K562 (cell line): ENCODE data around the gene METTL18. TPM values are rescaled to one million over a fixed set of nuclear protein-coding genes. Genes with fewer than 3 reads are reported as not detected.

Experiments used
- EGR1 ChIP-seq: fragments of 450-650 bp; conservative IDR thresholded peaks from 2 replicates; pipeline ENCODE4 v1.6.1; 2017; ENCODE audit warnings: mild to moderate bottlenecking
- FOXA3 ChIP-seq, 2 experiments: fragments of 450-650 bp in 1 of 2; sonication (generic) in 1 of 2; formaldehyde crosslinking; IDR thresholded peaks in 1 of 2; conservative IDR thresholded peaks in 1 of 2; 2 replicates each; pipeline versions ENCODE4 v1.4.0 to v1.8.0; 2020 to 2022; ENCODE audit warnings: mild to moderate bottlenecking in 2 of 2, missing genetic modification reagents in 1 of 2
- FUS ChIP-seq: fragments of 200-400 bp; formaldehyde crosslinking; optimal IDR thresholded peaks from 2 replicates; pipeline ENCODE3; 2017; ENCODE audit warnings: low read depth, low read length
- GABPB2 ChIP-seq: fragments of 250-450 bp; sonication (Bioruptor Pico); conservative IDR thresholded peaks from 2 replicates; pipeline ENCODE4 v1.5.1; 2021; ENCODE audit warnings: mild to moderate bottlenecking
- HNRNPUL1 ChIP-seq: fragments of 200-400 bp; formaldehyde crosslinking; IDR thresholded peaks from 2 replicates; pipeline ENCODE4 v1.6.1; 2017; ENCODE audit warnings: low read length
- KLF1 ChIP-seq: fragments of 450-650 bp; IDR thresholded peaks from 2 replicates; pipeline ENCODE4 v1.6.1; 2016; ENCODE audit warnings: missing genetic modification characterization, missing compliant biosample characterization
- LEF1 ChIP-seq: fragments of 450-650 bp; IDR thresholded peaks from 2 replicates; pipeline ENCODE4 v1.6.1; 2016; ENCODE audit warnings: mild to moderate bottlenecking
- MBD2 ChIP-seq: sonication (generic); IDR thresholded peaks from 2 replicates; pipeline ENCODE4 v1.6.1; 2016; ENCODE audit warnings: low read depth, borderline replicate concordance
- MED1 ChIP-seq: sonication (generic); formaldehyde crosslinking; IDR thresholded peaks from 2 replicates; pipeline ENCODE4 v1.8.1; 2023; ENCODE audit warnings: missing genetic modification reagents, borderline replicate concordance
- MYNN ChIP-seq, 2 experiments: sonication (generic); formaldehyde crosslinking in 1 of 2; IDR thresholded peaks; 2 replicates each; pipeline versions ENCODE4 v1.5.0 to v1.6.1; 2016 to 2020; ENCODE audit warnings: antibody characterized with exemption in 1 of 2, missing genetic modification reagents in 1 of 2
- NR2F6 ChIP-seq: fragments of 450-650 bp; formaldehyde crosslinking; IDR thresholded peaks from 2 replicates; pipeline ENCODE4 v1.4.0; 2020; ENCODE audit warnings: mild to moderate bottlenecking
- POLR2AphosphoS2 ChIP-seq: IDR thresholded peaks from 2 replicates; pipeline ENCODE4 v1.6.1; 2012; ENCODE audit warnings: low read length, improper control_type of control experiment
- PURB ChIP-seq: sonication (generic); formaldehyde crosslinking; IDR thresholded peaks from 2 replicates; pipeline ENCODE4 v1.9.0; 2021; ENCODE audit warnings: low read depth, mild to moderate bottlenecking, missing genetic modification reagents
- SRSF3 ChIP-seq: fragments of 200-400 bp; formaldehyde crosslinking; IDR thresholded peaks from 2 replicates; pipeline ENCODE4 v1.6.1; 2016; ENCODE audit warnings: mild to moderate bottlenecking, low read length, moderate library complexity; ENCODE audit not compliant: insufficient read depth
- WHSC1 ChIP-seq: IDR thresholded peaks from one replicate; pipeline ENCODE4 v1.6.1; 2012; ENCODE audit warnings: low read length, control low read depth, inconsistent platforms
- ZNF124 ChIP-seq: sonication (generic); formaldehyde crosslinking; IDR thresholded peaks from 2 replicates; pipeline ENCODE4 v1.8.1; 2022; ENCODE audit warnings: missing genetic modification reagents
- ZNF175 ChIP-seq: fragments of 200-800 bp; sonication (Bioruptor generic); IDR thresholded peaks from 2 replicates; pipeline ENCODE4 v1.6.1; 2016; ENCODE audit warnings: low read depth, mild to moderate bottlenecking, missing genetic modification characterization, missing compliant biosample characterization
- ZNF263 ChIP-seq: sonication (generic); formaldehyde crosslinking; IDR thresholded peaks from 2 replicates; pipeline ENCODE4 v1.8.0; 2022; ENCODE audit warnings: mild to moderate bottlenecking, missing genetic modification reagents, borderline replicate concordance
- ZNF431 ChIP-seq: sonication (generic); formaldehyde crosslinking; IDR thresholded peaks from 2 replicates; pipeline ENCODE4 v1.8.0; 2022; ENCODE audit warnings: mild to moderate bottlenecking, missing genetic modification reagents
- ZNF586 ChIP-seq: fragments of 450-650 bp; formaldehyde crosslinking; conservative IDR thresholded peaks from 2 replicates; pipeline ENCODE4 v1.4.0; 2020; ENCODE audit warnings: mild to moderate bottlenecking, moderate library complexity
- ZNF766 ChIP-seq: fragments of 200-800 bp; sonication (Bioruptor generic); conservative IDR thresholded peaks from 2 replicates; pipeline ENCODE4 v1.6.1; 2016; ENCODE audit warnings: missing genetic modification characterization, missing compliant biosample characterization
- polyA plus RNA-seq, 8 experiments: library from polyadenylated mRNA; depleted of rRNA in 4 of 8; stranded (reverse) in 5 of 8; unstranded in 3 of 8; fragments of >200 nt; fragmentation: Nextera tagmentation in 2 of 8; fragmentation: Illumina TruSeq in 1 of 8; extraction: Ambion mirVana in 2 of 8; extraction: Trizol in 1 of 8; gene quantifications; 2 replicates each; pipeline versions ENCODE4 v1.2.1 to v1.2.3, GENCODE V29; 2011 to 2014; ENCODE audit warnings: inconsistent platforms in 1 of 8, missing spikeins in 1 of 8
- total RNA-seq, 7 experiments: library from RNA; depleted of rRNA in 6 of 7; stranded (reverse); fragments of >200 nt in 6 of 7; fragmentation: Illumina TruSeq in 2 of 7; extraction: Trizol in 2 of 7; gene quantifications; 2 replicates each; pipeline versions ENCODE4 v1.2.1 to v1.2.3, GENCODE V29; 2011 to 2021; ENCODE audit warnings: low replicate concordance in 1 of 7
- TF ChIP-seq, protein P1 (sequence below): sonication (generic); formaldehyde crosslinking; IDR thresholded peaks from 2 replicates; pipeline ENCODE4 v1.8.0; 2022; ENCODE audit warnings: mild to moderate bottlenecking, low read depth, missing genetic modification reagents
- TF ChIP-seq, protein P2 (sequence below): fragments of 200-800 bp; sonication (Bioruptor generic); IDR thresholded peaks from 2 replicates; pipeline ENCODE4 v1.6.1; 2017; ENCODE audit warnings: missing genetic modification characterization, missing compliant biosample characterization
- TF ChIP-seq, protein P3 (sequence below): fragments of 250-450 bp; sonication (Bioruptor Pico); IDR thresholded peaks from 2 replicates; pipeline ENCODE4 v1.9.0; 2021; ENCODE audit warnings: mild to moderate bottlenecking
- TF ChIP-seq, protein P4 (sequence below): IDR thresholded peaks from 2 replicates; pipeline ENCODE4 v1.6.1; 2016; ENCODE audit warnings: missing genetic modification characterization, missing compliant biosample characterization

METTL18 gene
- total and polyA plus RNA-seq, 9 of the 15 experiments (the other 6 are each of a cell fraction or from before 2014, with no cell fraction given), result 9.5 to 40.2 (median 14.7) TPM

DNA sequence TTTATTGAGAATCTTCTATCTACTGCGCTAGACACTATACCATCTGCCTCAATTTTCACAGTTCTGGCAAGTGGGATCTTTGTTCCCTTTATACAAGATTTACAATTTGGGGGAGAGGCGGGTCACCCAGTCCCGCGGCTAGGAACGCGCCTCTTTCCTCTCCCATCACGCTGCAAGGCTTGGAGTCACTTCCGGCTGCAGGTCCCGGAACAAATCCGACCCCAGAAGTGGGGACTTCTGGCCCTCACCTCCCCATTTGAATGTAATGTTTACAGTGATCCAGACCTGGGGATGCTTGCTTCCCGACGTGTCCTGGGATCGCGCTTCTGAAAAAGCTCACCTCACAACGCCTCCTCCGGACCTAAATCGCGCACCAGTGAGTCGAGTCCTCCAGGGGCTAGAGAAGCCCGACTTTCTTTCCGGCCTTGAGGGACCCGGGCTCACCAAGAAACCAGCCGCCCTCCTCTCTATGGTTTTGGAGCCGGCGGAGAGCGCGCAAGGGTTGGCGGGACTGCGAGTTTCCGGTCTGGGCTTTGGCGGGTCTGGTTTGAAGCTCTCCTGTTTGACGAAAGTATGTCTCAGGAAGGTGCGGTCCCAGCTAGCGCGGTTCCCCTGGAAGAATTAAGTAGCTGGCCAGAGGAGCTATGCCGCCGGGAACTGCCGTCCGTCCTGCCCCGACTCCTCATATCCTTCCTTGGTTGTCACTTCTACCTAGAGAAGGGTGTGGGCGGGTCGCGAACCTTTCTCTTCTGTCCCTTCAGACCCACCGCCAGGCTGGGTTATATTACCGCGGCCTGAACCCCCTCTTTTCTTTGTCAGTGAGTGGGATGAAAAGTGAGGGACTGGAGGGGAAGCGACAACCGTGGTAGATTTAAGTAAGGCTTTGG is at the start of gene METTL18 (continued):
- TF ChIP-seq, protein P1, sequence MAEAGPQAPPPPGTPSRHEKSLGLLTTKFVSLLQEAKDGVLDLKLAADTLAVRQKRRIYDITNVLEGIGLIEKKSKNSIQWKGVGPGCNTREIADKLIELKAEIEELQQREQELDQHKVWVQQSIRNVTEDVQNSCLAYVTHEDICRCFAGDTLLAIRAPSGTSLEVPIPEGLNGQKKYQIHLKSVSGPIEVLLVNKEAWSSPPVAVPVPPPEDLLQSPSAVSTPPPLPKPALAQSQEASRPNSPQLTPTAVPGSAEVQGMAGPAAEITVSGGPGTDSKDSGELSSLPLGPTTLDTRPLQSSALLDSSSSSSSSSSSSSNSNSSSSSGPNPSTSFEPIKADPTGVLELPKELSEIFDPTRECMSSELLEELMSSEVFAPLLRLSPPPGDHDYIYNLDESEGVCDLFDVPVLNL (CRISPR knock-in tag), result peak; percentile 94
- TF ChIP-seq MBD2, result peak; percentile 77
- TF ChIP-seq ZNF175 (CRISPR knock-in tag), result peak; percentile 80; the same call in 1 of the 2 replicates
- TF ChIP-seq MYNN (IDR thresholded peaks at IDR 0.05), result no peak
- TF ChIP-seq MYNN (CRISPR knock-in tag; IDR thresholded peaks at IDR 0.05), result no peak
- no peak for TF ChIP-seq POLR2AphosphoS2
- TF ChIP-seq NR2F6 (CRISPR knock-in tag), result no peak
- TF ChIP-seq, protein P2, sequence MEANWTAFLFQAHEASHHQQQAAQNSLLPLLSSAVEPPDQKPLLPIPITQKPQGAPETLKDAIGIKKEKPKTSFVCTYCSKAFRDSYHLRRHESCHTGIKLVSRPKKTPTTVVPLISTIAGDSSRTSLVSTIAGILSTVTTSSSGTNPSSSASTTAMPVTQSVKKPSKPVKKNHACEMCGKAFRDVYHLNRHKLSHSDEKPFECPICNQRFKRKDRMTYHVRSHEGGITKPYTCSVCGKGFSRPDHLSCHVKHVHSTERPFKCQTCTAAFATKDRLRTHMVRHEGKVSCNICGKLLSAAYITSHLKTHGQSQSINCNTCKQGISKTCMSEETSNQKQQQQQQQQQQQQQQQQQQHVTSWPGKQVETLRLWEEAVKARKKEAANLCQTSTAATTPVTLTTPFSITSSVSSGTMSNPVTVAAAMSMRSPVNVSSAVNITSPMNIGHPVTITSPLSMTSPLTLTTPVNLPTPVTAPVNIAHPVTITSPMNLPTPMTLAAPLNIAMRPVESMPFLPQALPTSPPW (CRISPR knock-in tag), result peak; percentile 42
- TF ChIP-seq, protein P3, sequence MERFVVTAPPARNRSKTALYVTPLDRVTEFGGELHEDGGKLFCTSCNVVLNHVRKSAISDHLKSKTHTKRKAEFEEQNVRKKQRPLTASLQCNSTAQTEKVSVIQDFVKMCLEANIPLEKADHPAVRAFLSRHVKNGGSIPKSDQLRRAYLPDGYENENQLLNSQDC, result no peak
- TF ChIP-seq LEF1, result no peak; the same call in 1 of the 2 replicates
- TF ChIP-seq ZNF586, result no peak
- no peak for TF ChIP-seq ZNF766 (CRISPR knock-in tag)
- TF ChIP-seq EGR1, result peak; percentile 59
- no peak for TF ChIP-seq PURB (CRISPR knock-in tag)
- no peak for TF ChIP-seq GABPB2 (CRISPR knock-in tag)
- no peak for TF ChIP-seq ZNF124 (CRISPR knock-in tag)
- TF ChIP-seq, protein P4, sequence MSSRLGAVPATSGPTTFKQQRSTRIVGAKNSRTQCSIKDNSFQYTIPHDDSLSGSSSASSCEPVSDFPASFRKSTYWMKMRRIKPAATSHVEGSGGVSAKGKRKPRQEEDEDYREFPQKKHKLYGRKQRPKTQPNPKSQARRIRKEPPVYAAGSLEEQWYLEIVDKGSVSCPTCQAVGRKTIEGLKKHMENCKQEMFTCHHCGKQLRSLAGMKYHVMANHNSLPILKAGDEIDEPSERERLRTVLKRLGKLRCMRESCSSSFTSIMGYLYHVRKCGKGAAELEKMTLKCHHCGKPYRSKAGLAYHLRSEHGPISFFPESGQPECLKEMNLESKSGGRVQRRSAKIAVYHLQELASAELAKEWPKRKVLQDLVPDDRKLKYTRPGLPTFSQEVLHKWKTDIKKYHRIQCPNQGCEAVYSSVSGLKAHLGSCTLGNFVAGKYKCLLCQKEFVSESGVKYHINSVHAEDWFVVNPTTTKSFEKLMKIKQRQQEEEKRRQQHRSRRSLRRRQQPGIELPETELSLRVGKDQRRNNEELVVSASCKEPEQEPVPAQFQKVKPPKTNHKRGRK, result no peak
- TF ChIP-seq FUS, result no peak
- no peak for TF ChIP-seq MED1 (CRISPR knock-in tag)
- no peak for TF ChIP-seq WHSC1
- no peak for TF ChIP-seq SRSF3
- peak; percentile 85 for TF ChIP-seq KLF1 (tag)
- TF ChIP-seq ZNF263 (CRISPR knock-in tag), result no peak
- TF ChIP-seq ZNF431 (CRISPR knock-in tag), result no peak
- TF ChIP-seq FOXA3 (CRISPR knock-in tag; conservative IDR thresholded peaks at IDR 0.05 in 1 of 2, IDR thresholded peaks at IDR 0.05 in 1 of 2), result no peak
- TF ChIP-seq HNRNPUL1, result no peak
